Omental fat pad (tissue), 4 donors: ENCODE data around the gene RAB27A. TPM values are rescaled to one million over a fixed set of nuclear protein-coding genes. Genes with fewer than 3 reads are reported as not detected.

Experiments
- ATAC-seq: fragments of 150-250 bp; one replicate; pipeline ENCODE4 v1.9.1; 2016; ENCODE audit warnings: mild to moderate bottlenecking, moderate library complexity; ENCODE audit not compliant: low FRiP score
- DNase-seq: peaks from one replicate; pipeline ENCODE4 v3.0.0-alpha.2; 2019; ENCODE audit warnings: low spot score
- total RNA-seq, 4 donors: library from RNA; depleted of rRNA; stranded (reverse); fragments of >200 nt; gene quantifications; one replicate each; pipeline ENCODE4 v1.1.0, GENCODE V29; 2016
- TF ChIP-seq, protein P1 (sequence below), 3 donors: fragments of 450-650 bp; IDR thresholded peaks; one replicate each; pipeline ENCODE4 v1.5.1; 2016 to 2017; ENCODE audit warnings: antibody characterized with exemption in 3 of 3, mild to moderate bottlenecking in 3 of 3, moderate library complexity in 2 of 3

Gene RAB27A
- total RNA-seq, 4 donors from 2014 or later = 11.1 to 33.4 (median 19.8) TPM

DNA sequence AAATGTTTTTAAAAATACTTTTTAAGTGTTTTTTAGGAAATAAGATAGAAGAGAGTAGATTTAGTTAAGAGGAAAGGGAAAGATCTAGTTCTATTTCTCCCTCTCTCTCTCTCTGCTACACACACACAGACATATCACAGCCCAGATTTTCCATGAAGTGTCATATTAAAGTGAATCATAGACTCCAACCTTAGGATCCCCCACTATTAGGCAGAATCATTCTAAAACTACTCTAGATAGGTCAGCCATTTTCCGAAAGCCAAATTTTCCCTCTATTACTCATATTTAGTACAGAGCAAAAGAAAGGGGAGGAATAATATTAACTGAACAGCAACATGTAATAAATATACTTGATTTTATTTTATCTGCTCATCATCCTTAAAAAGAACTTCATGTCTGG lies 47.7 kb downstream of the RAB27A start:
- ATAC-seq = no peak
- no peak for DNase-seq
- TF ChIP-seq, protein P1, sequence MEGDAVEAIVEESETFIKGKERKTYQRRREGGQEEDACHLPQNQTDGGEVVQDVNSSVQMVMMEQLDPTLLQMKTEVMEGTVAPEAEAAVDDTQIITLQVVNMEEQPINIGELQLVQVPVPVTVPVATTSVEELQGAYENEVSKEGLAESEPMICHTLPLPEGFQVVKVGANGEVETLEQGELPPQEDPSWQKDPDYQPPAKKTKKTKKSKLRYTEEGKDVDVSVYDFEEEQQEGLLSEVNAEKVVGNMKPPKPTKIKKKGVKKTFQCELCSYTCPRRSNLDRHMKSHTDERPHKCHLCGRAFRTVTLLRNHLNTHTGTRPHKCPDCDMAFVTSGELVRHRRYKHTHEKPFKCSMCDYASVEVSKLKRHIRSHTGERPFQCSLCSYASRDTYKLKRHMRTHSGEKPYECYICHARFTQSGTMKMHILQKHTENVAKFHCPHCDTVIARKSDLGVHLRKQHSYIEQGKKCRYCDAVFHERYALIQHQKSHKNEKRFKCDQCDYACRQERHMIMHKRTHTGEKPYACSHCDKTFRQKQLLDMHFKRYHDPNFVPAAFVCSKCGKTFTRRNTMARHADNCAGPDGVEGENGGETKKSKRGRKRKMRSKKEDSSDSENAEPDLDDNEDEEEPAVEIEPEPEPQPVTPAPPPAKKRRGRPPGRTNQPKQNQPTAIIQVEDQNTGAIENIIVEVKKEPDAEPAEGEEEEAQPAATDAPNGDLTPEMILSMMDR (IDR thresholded peaks at IDR 0.05) = no peak

DNA sequence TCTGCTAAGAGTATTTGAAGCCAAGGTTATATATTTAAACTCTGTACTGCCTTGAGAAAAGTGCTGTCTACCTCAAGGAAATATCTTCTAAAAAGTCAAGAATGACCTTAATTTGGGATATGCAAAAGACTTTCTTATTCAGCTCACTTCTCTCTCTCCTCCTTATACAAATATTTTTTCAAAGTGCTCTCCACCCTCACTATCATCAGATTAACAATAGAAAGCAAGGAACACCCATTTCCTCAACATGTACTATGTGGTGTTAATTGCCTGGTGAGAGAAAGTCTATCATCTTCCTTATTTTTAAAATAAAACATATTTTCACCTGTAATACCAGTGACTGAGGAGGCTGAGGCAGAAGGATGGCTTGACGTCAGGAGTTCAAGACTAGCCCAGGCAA lies 48.4 kb downstream of the RAB27A start:
- TF ChIP-seq, protein P1 (IDR thresholded peaks at IDR 0.05) = no peak
- ATAC-seq = no peak
- DNase-seq = no peak

DNA sequence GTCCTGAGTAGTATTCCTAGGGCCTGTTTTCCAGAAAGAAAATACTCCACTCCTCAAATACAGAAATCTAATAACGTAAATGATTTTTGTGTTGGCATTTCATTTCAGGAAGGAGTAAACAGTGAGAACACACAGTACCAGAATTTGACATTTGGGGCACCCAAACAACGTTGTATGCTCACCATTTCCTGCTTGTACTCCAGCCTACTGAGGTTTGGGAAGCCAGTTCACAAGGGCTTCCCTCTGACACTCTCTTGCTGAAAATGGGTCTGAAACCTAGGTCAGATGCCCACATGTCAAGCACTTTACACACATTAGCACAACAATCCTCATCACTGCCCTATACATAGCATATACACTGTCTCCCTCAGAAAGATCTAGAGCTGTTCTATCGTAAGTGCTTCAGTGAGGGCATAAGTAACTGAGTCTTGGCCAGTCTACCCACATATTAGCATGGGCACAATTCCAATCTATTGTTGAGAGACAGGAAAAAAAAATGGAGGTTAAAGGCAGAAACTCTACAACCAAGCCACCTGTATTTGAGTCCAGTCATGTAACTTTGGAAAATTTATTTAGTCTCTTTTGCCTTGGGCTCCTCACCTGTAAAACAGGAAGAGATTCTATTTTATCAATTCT lies 49.4 kb downstream of the RAB27A start:
- TF ChIP-seq, protein P1 (IDR thresholded peaks at IDR 0.05) = no peak
- ATAC-seq (no peak), DNase-seq (no peak)

DNA sequence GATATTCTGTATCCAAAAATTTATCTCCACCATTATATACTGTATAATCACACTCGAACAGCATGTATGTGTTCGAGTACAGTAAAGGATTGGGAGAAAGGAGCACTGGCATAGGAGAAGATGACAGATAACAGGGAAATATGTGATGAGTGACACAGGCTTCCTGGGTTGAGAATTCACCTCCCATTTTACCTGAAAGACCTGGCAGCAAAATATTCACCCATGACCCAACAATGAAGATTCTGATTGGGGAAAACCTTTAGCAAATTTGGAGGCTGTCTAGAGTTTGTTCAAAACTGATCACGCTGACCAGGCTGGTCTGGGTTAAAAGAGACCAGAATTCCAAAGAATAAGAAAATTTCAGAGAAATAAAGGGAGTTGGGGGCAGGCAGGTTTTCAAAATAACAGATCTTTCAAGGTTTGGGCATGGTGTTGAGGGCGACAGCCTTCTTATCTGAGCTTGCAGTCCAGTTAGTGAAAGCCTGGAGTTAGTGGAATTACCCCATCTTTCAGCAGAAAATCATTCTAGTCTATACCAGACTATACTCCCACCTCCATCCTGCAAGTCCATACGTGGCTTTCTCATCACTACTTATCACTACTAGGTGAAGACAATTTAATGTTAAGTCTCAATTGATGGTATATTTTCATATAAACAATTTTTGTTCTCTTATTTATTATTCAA lies 50.0 kb downstream of the RAB27A start:
- no peak for ATAC-seq
- no peak for DNase-seq
- TF ChIP-seq, protein P1 (IDR thresholded peaks at IDR 0.05) = no peak

DNA sequence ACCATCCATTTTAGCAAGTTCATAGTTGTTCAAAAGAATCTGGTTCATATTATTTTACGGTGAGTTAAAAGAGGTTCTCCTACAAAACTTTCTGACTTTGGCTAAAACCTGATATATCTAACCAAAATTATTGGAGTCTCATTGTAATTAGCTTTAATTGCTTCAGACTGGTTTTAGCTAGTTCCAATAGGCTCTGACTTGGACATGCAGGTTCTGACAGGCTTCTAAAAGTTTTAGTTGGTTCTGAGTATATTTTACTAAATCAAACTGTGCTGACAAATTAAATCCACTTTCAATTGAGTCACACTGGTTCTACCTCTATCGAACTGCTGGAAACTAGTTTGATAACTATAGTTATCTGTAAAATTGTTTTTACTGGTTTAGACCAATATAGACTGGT lies 50.7 kb downstream of the RAB27A start:
- no peak for ATAC-seq
- TF ChIP-seq, protein P1 (IDR thresholded peaks at IDR 0.05) = no peak
- no peak for DNase-seq

DNA sequence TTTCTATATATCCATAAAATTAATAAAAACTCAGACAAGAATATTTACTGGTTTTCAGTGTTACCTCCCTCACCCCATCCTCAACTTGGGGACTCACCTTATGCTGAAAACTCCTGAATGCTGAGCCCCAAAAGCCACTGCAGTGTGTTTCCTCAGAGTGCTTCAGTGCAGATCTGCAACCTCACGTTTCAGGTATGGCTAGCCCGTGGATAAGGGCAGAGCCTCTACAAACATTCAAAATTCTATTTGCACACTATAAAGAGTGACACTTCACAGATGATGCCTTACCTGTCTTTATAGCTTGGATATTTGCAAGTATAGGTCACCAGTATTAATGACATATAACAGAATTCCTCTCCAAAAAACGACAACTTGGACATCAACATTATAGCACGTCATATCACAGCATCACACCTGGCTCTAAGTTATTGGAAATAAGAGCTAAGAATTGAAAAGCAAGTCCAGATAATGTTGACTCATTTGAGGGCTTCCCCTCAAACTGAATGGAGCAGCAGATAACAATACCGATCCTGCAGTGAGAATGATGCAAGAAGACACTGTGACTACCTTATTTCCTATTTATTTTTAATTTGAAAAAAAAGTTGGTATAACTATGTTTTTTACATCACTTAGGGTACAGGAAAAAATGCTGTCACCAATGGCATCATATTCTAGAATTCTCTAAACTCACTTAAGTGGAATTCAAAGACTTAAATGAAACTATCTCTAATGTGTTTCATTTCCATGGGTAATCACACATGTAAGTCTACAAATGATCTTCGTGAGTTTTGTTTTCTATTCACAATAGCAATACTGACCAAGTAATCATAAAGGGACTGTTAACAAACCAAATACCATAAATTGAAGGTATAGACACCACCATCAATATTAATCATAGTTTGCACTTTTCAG lies 52.1 kb downstream of the RAB27A start:
- TF ChIP-seq, protein P1 (IDR thresholded peaks at IDR 0.05) = no peak
- DNase-seq = no peak
- no peak for ATAC-seq
